Measurements from ENCODE around the gene LRMDA.

GRCh38 chr10:76066457-76066856 lies 635.0 kb downstream of the LRMDA start:
- TF ChIP-seq CTCF (IDR thresholded peaks at IDR 0.05; ENCODE audit: insufficient read depth, low read length, poor library complexity, severe bottlenecking) (no peak), EZH2phosphoT487 (conservative IDR thresholded peaks at IDR 0.05; ENCODE audit: low read length) (no peak)

Measured in SU-DHL-6 (cell line).